NT2/D1 (cell line): ENCODE results near the gene PKP4.

Experiments used
- DNase-seq: peaks from one replicate; pipeline ENCODE4 v3.0.0-alpha.2; 2011; ENCODE audit warnings: low read depth, low spot score
- H3K27me3 ChIP-seq: 2 replicates; pipeline ENCODE4 v1.6.0; 2011; ENCODE audit warnings: mild to moderate bottlenecking; ENCODE audit not compliant: insufficient read length, insufficient read depth
- H3K36me3 ChIP-seq: 2 replicates; pipeline ENCODE4 v1.6.1; 2011; ENCODE audit warnings: mild to moderate bottlenecking, low read length, mixed read lengths; ENCODE audit not compliant: insufficient read depth, insufficient read length
- H3K4me1 ChIP-seq: 2 replicates; pipeline ENCODE4 v1.5.1; 2011; ENCODE audit not compliant: insufficient read depth, insufficient read length
- H3K4me3 ChIP-seq: 2 replicates; pipeline ENCODE4 v1.5.1; 2011; ENCODE audit warnings: low read depth; ENCODE audit not compliant: insufficient read length
- H3K9ac ChIP-seq: 2 replicates; pipeline ENCODE4 v1.6.0; 2011; ENCODE audit warnings: low read depth; ENCODE audit not compliant: insufficient read length
- H3K9me3 ChIP-seq: 2 replicates; pipeline ENCODE4 v1.5.1; 2011; ENCODE audit warnings: mild to moderate bottlenecking, low read length; ENCODE audit not compliant: insufficient read depth
- SUZ12 ChIP-seq: IDR thresholded peaks from 2 replicates; pipeline ENCODE4 v1.6.1; 2011; ENCODE audit not compliant: insufficient read length, insufficient read depth; ENCODE audit errors: extremely low read depth
- YY1 ChIP-seq: IDR thresholded peaks from 2 replicates; pipeline ENCODE4 v1.6.1; 2011; ENCODE audit not compliant: insufficient read length, insufficient read depth
- ZNF274 ChIP-seq: IDR thresholded peaks from 2 replicates; pipeline ENCODE4 v1.6.1; 2011; ENCODE audit warnings: mild to moderate bottlenecking, low read depth, low read length

PKP4 gene

GRCh38 chr2:158511706-158512105 lies 55.0 kb downstream of the PKP4 start:
- no peaks in the 10 kb centered on the region for H3K27me3 ChIP-seq
- no peak for DNase-seq
- no peak overlapping the region for H3K9ac ChIP-seq
- no peaks in the 10 kb centered on the region for H3K4me1 ChIP-seq
- H3K36me3 ChIP-seq: peaks cover 13% of the 10 kb centered on the region
- H3K4me3 ChIP-seq: no peak overlapping the region
- no peak for TF ChIP-seq ZNF274
- no peak for TF ChIP-seq SUZ12
- TF ChIP-seq YY1: no peak
- no peaks in the 10 kb centered on the region for H3K9me3 ChIP-seq

DNA sequence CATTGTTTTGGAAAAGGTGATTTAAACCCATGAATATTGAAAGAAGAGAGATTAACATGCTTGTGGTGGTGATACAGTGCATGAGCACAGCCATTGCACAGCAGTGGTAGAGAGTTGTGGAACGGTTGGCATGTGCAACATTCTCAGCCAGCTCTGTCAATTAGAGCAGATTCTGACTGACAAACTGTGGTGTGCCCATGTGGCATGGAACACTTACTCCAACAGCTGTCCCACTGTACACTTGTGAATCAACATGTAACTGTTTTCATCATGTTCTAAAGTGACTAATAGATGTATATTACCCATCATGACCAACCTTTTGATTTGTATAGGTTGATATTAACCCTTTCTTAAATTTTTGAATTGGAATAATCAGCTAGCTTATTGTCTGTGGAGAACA lies 55.6 kb downstream of the PKP4 start:
- Histone ChIP-seq H3K4me1 (no peaks in the 10 kb centered on the region), H3K36me3 (peaks cover 13% of the 10 kb centered on the region), H3K4me3 (no peak overlapping the region), H3K27me3 (no peaks in the 10 kb centered on the region), H3K9me3 (no peaks in the 10 kb centered on the region), H3K9ac (no peak overlapping the region)
- TF ChIP-seq YY1: no peak
- TF ChIP-seq SUZ12: no peak
- no peak for TF ChIP-seq ZNF274
- DNase-seq: no peak

DNA sequence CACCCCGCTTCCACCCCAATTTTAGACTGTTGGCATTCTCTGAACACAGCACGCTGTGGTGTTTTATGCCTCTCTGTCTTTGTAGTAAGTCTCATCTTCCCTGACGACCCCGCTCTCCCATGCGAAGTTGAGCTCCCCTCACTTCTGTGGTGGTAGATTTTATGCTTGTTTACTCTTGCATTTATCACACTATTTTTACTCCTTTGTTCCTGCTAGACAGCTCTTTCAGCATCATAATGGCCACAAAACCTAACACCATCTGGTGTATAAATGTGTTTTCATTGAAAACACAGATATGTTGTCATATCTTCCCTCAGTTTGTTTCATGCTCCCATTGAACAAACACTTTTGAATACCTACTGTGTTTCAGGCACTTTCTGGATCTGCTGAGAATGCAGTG lies 57.1 kb downstream of the PKP4 start:
- H3K4me3 ChIP-seq: no peak overlapping the region
- TF ChIP-seq SUZ12 (no peak), YY1 (no peak), ZNF274 (no peak)
- H3K4me1 ChIP-seq: no peaks in the 10 kb centered on the region
- peaks cover 13% of the 10 kb centered on the region for H3K36me3 ChIP-seq
- DNase-seq: no peak
- H3K9me3 ChIP-seq: no peaks in the 10 kb centered on the region
- no peak overlapping the region for H3K9ac ChIP-seq
- no peaks in the 10 kb centered on the region for H3K27me3 ChIP-seq

DNA sequence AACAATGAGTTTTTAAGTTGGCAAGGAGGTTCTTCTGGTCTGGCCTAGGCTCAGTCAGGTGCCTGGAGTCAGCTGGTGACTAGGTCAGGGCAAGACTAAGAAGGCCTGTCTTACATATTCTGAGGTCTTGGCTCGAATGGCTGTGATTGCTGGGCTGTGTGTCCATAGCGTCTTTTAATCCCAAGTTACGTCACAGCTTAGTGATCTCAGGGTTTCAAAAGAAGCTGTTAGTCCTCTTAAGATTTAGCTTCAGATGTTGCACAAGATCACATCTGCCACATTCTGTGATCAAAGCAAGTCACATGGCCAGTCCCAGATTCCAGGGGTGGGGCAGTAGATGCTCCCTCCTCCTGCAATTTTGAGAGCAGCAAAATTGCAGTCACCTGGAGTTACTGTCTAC lies 61.3 kb downstream of the PKP4 start:
- Histone ChIP-seq H3K4me1 (no peaks in the 10 kb centered on the region), H3K9me3 (peaks cover 21% of the 10 kb centered on the region), H3K36me3 (peaks cover 12% of the 10 kb centered on the region), H3K9ac (no peak overlapping the region), H3K27me3 (no peaks in the 10 kb centered on the region), H3K4me3 (no peak overlapping the region)
- TF ChIP-seq YY1: no peak
- no peak for TF ChIP-seq SUZ12
- no peak for TF ChIP-seq ZNF274
- no peak for DNase-seq

DNA sequence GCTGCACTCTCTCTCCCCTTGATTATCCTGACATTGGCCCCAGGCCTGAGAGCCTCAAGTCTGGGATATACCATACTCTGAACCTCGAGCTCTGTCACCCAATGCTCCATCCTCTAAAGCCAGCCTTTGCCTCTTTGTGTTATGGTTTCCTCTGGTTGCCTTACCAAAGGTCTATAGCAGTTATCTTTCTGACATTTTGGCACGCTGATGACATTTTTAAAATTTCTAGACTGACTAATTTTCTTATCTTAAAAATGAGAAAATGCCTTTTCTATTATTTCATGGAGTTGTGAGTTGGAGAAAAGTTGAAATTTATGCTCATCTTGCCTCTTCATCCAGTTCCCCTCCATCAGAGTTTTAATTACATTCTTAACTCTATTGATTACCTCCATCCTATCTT lies 62.7 kb downstream of the PKP4 start:
- TF ChIP-seq SUZ12 (no peak), YY1 (no peak), ZNF274 (no peak)
- H3K36me3 ChIP-seq: peaks cover 5% of the 10 kb centered on the region
- H3K27me3 ChIP-seq: no peaks in the 10 kb centered on the region
- H3K4me3 ChIP-seq: no peak overlapping the region
- H3K9me3 ChIP-seq: peaks cover 21% of the 10 kb centered on the region
- no peak overlapping the region for H3K9ac ChIP-seq
- no peaks in the 10 kb centered on the region for H3K4me1 ChIP-seq
- DNase-seq: no peak

- Histone ChIP-seq H3K9me3 (no peaks in the 10 kb centered on the region), H3K27me3 (no peaks in the 10 kb centered on the region), H3K4me3 (no peak overlapping the region), H3K9ac (no peak overlapping the region), H3K4me1 (no peaks in the 10 kb centered on the region), H3K36me3 (peaks cover 9% of the 10 kb centered on the region)
- TF ChIP-seq YY1: no peak
- no peak for TF ChIP-seq ZNF274
- no peak for TF ChIP-seq SUZ12
- no peak for DNase-seq
Measured at GRCh38 chr2:158529379-158530259, 72.9 kb downstream of the PKP4 start.

- no peaks in the 10 kb centered on the region for H3K27me3 ChIP-seq
- no peak for DNase-seq
- no peak overlapping the region for H3K4me3 ChIP-seq
- TF ChIP-seq YY1: no peak
- TF ChIP-seq SUZ12: no peak
- TF ChIP-seq ZNF274: no peak
- no peaks in the 10 kb centered on the region for H3K9me3 ChIP-seq
- no peak overlapping the region for H3K9ac ChIP-seq
- peaks cover 20% of the 10 kb centered on the region for H3K36me3 ChIP-seq
- no peaks in the 10 kb centered on the region for H3K4me1 ChIP-seq
Measured at GRCh38 chr2:158530829-158531228, 74.1 kb downstream of the PKP4 start.
